ENCODE data around the gene TMEM163. TPM values are rescaled to one million over a fixed set of nuclear protein-coding genes. Genes with fewer than 3 reads are reported as not detected.

TMEM163 gene
- total and polyA plus RNA-seq, 2 of the 13 experiments (the other 11 are each of a cell fraction or from before 2014, with no cell fraction given), result 0.05 TPM; not detected in 1

DNA sequence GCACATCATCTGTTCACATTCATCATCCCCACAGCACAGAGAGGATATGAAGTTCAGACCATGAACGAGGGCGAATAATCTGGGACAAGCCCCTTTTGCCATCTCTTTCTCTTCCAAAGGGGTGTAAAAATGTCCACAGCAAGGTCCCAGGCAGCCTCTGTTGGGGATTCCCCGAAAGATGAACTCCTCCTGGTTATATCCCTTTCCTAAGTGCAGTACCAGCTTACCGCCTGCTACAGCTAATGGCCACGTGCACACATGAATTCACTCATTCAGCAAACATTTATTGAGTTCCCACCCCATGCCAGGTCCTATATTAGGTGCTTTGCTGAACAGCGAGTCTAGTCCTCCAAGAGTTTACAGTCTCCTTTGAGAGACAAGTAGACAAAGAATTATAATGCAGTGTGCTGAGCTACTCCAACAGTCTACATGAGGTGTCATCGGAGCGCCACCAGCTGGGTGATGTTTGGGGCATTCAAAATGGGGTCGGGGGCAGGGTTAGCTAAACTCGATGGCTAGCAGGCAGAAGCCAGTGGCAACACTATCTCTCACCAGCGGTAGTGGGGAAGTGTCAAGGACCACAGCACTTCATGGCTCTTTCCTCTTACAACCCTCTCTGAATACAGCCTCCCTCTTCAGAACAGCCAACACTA, 228.9 kb downstream of the TMEM163 start:
- Histone ChIP-seq H3K4me2 (ENCODE audit: low read depth, low read length) (no peak overlapping the region), H3K27ac (ENCODE audit: extremely low read length, insufficient read depth, low read length) (no peak overlapping the region), H2AFZ (ENCODE audit: low read length) (no peak overlapping the region), H3K27me3 (ENCODE audit: control insufficient read depth in 1 of 2, insufficient read depth in 2 of 2, low read length in 2 of 2) (peaks cover 0 to 53% of the 10 kb centered on the region in 2 experiments; a peak in 4 of 5 replicates), H3K4me1 (ENCODE audit: insufficient read depth, low read length) (no peaks in the 10 kb centered on the region), H3K36me3 (replicated peaks in 1 of 2; ENCODE audit: control insufficient read depth in 1 of 2, insufficient read depth in 2 of 2, low read length in 2 of 2) (no peaks in the 10 kb centered on the region), H3K9ac (ENCODE audit: insufficient read depth, low read depth, low read length) (no peak overlapping the region), H3K4me3 (replicated peaks in 1 of 3; ENCODE audit: insufficient read depth in 1 of 3, low read depth in 2 of 3, low read length in 3 of 3) (no peak overlapping the region), H3K79me2 (ENCODE audit: insufficient read depth, low read length) (no peaks in the 10 kb centered on the region), H3K9me3 (ENCODE audit: low read length) (no peaks in the 10 kb centered on the region), H4K20me1 (ENCODE audit: insufficient read depth, low read length) (no peaks in the 10 kb centered on the region)
- FAIRE-seq, result no peak
- no TSS peak for BruUV-seq (replicated peaks)
- DNase-seq (ENCODE audit: low spot score), result no peak
- CTCF ChIA-PET (ENCODE audit: low intra/inter-chr PET ratio, low total read pairs), result no interaction called here
- POLR2A ChIA-PET, result no interaction called here
- peak; percentile 34 for ATAC-seq
- in situ Hi-C loops (cut with HindIII; ENCODE audit: extremely low pct_ligation_motif_present, low pct_unique_long_range_greater_than_20kb), result no loop called here
- WGBS (ENCODE audit: low lambda C conversion rate), result 17% methylated on average over 11 of the region's 11 CpGs
- TF ChIP-seq ZNF703 (CRISPR knock-in tag; IDR thresholded peaks at IDR 0.05; ENCODE audit: borderline replicate concordance), result no peak
- TF ChIP-seq CREB3 (CRISPR knock-in tag; IDR thresholded peaks at IDR 0.05), result no peak
- no peak for TF ChIP-seq NCOA2 (CRISPR knock-in tag; IDR thresholded peaks at IDR 0.05)
- no peak for TF ChIP-seq ZNF34 (CRISPR knock-in tag; IDR thresholded peaks at IDR 0.05; ENCODE audit: borderline replicate concordance)
- TF ChIP-seq SP2 (CRISPR knock-in tag; IDR thresholded peaks at IDR 0.05), result no peak
- TF ChIP-seq SOX5 (CRISPR knock-in tag; IDR thresholded peaks at IDR 0.05; ENCODE audit: borderline replicate concordance), result no peak
- TF ChIP-seq, protein P1, sequence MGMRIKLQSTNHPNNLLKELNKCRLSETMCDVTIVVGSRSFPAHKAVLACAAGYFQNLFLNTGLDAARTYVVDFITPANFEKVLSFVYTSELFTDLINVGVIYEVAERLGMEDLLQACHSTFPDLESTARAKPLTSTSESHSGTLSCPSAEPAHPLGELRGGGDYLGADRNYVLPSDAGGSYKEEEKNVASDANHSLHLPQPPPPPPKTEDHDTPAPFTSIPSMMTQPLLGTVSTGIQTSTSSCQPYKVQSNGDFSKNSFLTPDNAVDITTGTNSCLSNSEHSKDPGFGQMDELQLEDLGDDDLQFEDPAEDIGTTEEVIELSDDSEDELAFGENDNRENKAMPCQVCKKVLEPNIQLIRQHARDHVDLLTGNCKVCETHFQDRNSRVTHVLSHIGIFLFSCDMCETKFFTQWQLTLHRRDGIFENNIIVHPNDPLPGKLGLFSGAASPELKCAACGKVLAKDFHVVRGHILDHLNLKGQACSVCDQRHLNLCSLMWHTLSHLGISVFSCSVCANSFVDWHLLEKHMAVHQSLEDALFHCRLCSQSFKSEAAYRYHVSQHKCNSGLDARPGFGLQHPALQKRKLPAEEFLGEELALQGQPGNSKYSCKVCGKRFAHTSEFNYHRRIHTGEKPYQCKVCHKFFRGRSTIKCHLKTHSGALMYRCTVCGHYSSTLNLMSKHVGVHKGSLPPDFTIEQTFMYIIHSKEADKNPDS (CRISPR knock-in tag; IDR thresholded peaks at IDR 0.05), result no peak
- no peak for TF ChIP-seq KDM4B (CRISPR knock-in tag; IDR thresholded peaks at IDR 0.05)
- no peak for TF ChIP-seq ZMYM4 (CRISPR knock-in tag; IDR thresholded peaks at IDR 0.05)
- TF ChIP-seq ZNF737 (CRISPR knock-in tag; IDR thresholded peaks at IDR 0.05; ENCODE audit: borderline replicate concordance), result no peak
- TF ChIP-seq, protein P2, sequence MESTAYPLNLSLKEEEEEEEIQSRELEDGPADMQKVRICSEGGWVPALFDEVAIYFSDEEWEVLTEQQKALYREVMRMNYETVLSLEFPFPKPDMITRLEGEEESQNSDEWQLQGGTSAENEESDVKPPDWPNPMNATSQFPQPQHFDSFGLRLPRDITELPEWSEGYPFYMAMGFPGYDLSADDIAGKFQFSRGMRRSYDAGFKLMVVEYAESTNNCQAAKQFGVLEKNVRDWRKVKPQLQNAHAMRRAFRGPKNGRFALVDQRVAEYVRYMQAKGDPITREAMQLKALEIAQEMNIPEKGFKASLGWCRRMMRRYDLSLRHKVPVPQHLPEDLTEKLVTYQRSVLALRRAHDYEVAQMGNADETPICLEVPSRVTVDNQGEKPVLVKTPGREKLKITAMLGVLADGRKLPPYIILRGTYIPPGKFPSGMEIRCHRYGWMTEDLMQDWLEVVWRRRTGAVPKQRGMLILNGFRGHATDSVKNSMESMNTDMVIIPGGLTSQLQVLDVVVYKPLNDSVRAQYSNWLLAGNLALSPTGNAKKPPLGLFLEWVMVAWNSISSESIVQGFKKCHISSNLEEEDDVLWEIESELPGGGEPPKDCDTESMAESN (CRISPR knock-in tag; conservative IDR thresholded peaks at IDR 0.05), result no peak
- no peak for TF ChIP-seq ZNF20 (CRISPR knock-in tag; IDR thresholded peaks at IDR 0.05)
- TF ChIP-seq LCORL (IDR thresholded peaks at IDR 0.05), result no peak
- TF ChIP-seq LCORL (CRISPR knock-in tag; IDR thresholded peaks at IDR 0.05), result no peak
- no peak for TF ChIP-seq ZNF143 (CRISPR knock-in tag; IDR thresholded peaks at IDR 0.05)
- intact Hi-C loops (cut with micrococcal nuclease; ENCODE audit: unreplicated experiment), result no loop called here

Measured in HepG2 (cell line).